H9 (cell line): ENCODE data around the gene BCKDHB. TPM values are rescaled to one million over a fixed set of nuclear protein-coding genes. Genes with fewer than 3 reads are reported as not detected.

Source experiments
- DNase-seq: peaks from one replicate; pipeline ENCODE4 v3.0.0-alpha.2; 2017
- H2AFZ ChIP-seq: one replicate; pipeline ENCODE4 v1.6.1; 2013; ENCODE audit warnings: mild to moderate bottlenecking, low read length, control low read depth, moderate library complexity
- H2AK5ac ChIP-seq: 2 replicates; pipeline ENCODE4 v1.6.1; 2013; ENCODE audit warnings: low read length, control low read depth, mixed read lengths; ENCODE audit not compliant: insufficient read length
- H2BK120ac ChIP-seq: one replicate; pipeline ENCODE4 v1.6.1; 2013; ENCODE audit warnings: low read depth, mild to moderate bottlenecking, low read length, control low read depth, inconsistent platforms; ENCODE audit not compliant: poor library complexity, severe bottlenecking
- H2BK12ac ChIP-seq: 2 replicates; pipeline ENCODE4 v1.6.1; 2013; ENCODE audit warnings: low read length, control low read depth, mixed read lengths, low read depth; ENCODE audit not compliant: insufficient read length
- H2BK15ac ChIP-seq: 2 replicates; pipeline ENCODE4 v1.6.1; 2013; ENCODE audit warnings: low read depth, low read length, control low read depth
- H2BK20ac ChIP-seq: one replicate; pipeline ENCODE4 v1.6.1; 2013; ENCODE audit warnings: low read depth, mild to moderate bottlenecking, low read length, control low read depth, inconsistent platforms; ENCODE audit not compliant: poor library complexity, severe bottlenecking
- H2BK5ac ChIP-seq: 2 replicates; pipeline ENCODE4 v1.6.1; 2013; ENCODE audit warnings: low read length, control low read depth, mixed read lengths; ENCODE audit not compliant: insufficient read length
- H3K14ac ChIP-seq: 2 replicates; pipeline ENCODE4 v1.6.1; 2013; ENCODE audit warnings: low read length, control low read depth; ENCODE audit not compliant: insufficient read depth
- H3K18ac ChIP-seq: 2 replicates; pipeline ENCODE4 v1.6.1; 2013; ENCODE audit warnings: low read depth, mild to moderate bottlenecking, mixed read lengths, low read length, control low read depth; ENCODE audit not compliant: insufficient read length
- H3K23ac ChIP-seq: 2 replicates; pipeline ENCODE4 v1.6.1; 2013; ENCODE audit warnings: low read length, control low read depth, mixed read lengths, low read depth; ENCODE audit not compliant: insufficient read length
- H3K23me2 ChIP-seq: 2 replicates; pipeline ENCODE4 v1.6.1; 2013; ENCODE audit warnings: low read depth, mild to moderate bottlenecking, mixed read lengths, low read length, control low read depth; ENCODE audit not compliant: insufficient read length, poor library complexity, severe bottlenecking
- H3K27ac ChIP-seq: 2 replicates; pipeline ENCODE4 v1.5.1; 2013; ENCODE audit warnings: low read length, control low read depth, mixed read lengths, low read depth; ENCODE audit not compliant: insufficient read length
- H3K27me3 ChIP-seq: 2 replicates; pipeline ENCODE4 v1.6.1; 2013; ENCODE audit warnings: low read length, control low read depth, inconsistent platforms; ENCODE audit not compliant: insufficient read depth
- H3K4ac ChIP-seq: 2 replicates; pipeline ENCODE4 v1.6.1; 2013; ENCODE audit warnings: low read depth, mild to moderate bottlenecking, control low read depth, inconsistent platforms, low read length, moderate library complexity
- H3K4me1 ChIP-seq: 2 replicates; pipeline ENCODE4 v1.6.1; 2013; ENCODE audit warnings: low read length, control low read depth, inconsistent platforms; ENCODE audit not compliant: insufficient read depth
- H3K4me2 ChIP-seq: 2 replicates; pipeline ENCODE4 v1.6.1; 2013; ENCODE audit warnings: low read length, control low read depth, mixed read lengths; ENCODE audit not compliant: insufficient read length, insufficient read depth
- H3K56ac ChIP-seq: 2 replicates; pipeline ENCODE4 v1.6.1; 2013; ENCODE audit warnings: low read depth, mild to moderate bottlenecking, mixed read lengths, low read length, control low read depth; ENCODE audit not compliant: insufficient read length
- H3K79me1 ChIP-seq: 2 replicates; pipeline ENCODE4 v1.6.1; 2013; ENCODE audit warnings: low read depth, mild to moderate bottlenecking, moderate library complexity, low read length, control low read depth, inconsistent platforms; ENCODE audit not compliant: insufficient read depth, poor library complexity, severe bottlenecking
- H3K79me2 ChIP-seq: 2 replicates; pipeline ENCODE4 v1.6.1; 2013; ENCODE audit warnings: low read length, control low read depth, inconsistent platforms; ENCODE audit not compliant: insufficient read depth
- H3K9ac ChIP-seq: 2 replicates; pipeline ENCODE4 v1.6.1; 2013; ENCODE audit warnings: low read length, control low read depth, mixed read lengths; ENCODE audit not compliant: insufficient read length; ENCODE audit errors: extremely low read depth
- H3K9me3 ChIP-seq: one replicate; pipeline ENCODE4 v1.6.1; 2013; ENCODE audit warnings: low read depth, low read length, inconsistent platforms; ENCODE audit not compliant: control insufficient read depth
- H3T11ph ChIP-seq: one replicate; pipeline ENCODE4 v1.6.1; 2013; ENCODE audit warnings: mild to moderate bottlenecking, low read length, control low read depth, inconsistent platforms
- H4K20me1 ChIP-seq: one replicate; pipeline ENCODE4 v1.6.1; 2013; ENCODE audit not compliant: control insufficient read depth, insufficient read length, insufficient read depth
- H4K5ac ChIP-seq: 2 replicates; pipeline ENCODE4 v1.6.1; 2013; ENCODE audit warnings: low read depth, mild to moderate bottlenecking, mixed read lengths, low read length, control low read depth; ENCODE audit not compliant: insufficient read length
- H4K8ac ChIP-seq: replicated peaks from 2 replicates; pipeline ENCODE4 v1.6.1; 2013; ENCODE audit warnings: low read length, control low read depth, mixed read lengths, low read depth; ENCODE audit not compliant: insufficient read length
- H4K91ac ChIP-seq: 2 replicates; pipeline ENCODE4 v1.6.1; 2013; ENCODE audit warnings: low read depth, mild to moderate bottlenecking, moderate library complexity, mixed read lengths, low read length, control low read depth; ENCODE audit not compliant: insufficient read length
- H3K27ac Mint-ChIP-seq, 3 experiments: 2 replicates in 2 of 3; 3 replicates in 1 of 3; pipeline ENCODE4 v1.8.0; 2020 to 2021; ENCODE audit warnings: mixed read lengths in 3 of 3, mild to moderate bottlenecking in 1 of 3, moderate library complexity in 1 of 3
- H3K27me3 Mint-ChIP-seq: 2 replicates; pipeline ENCODE4 v1.8.0; 2021; ENCODE audit warnings: low read depth, mild to moderate bottlenecking, moderate library complexity, mixed read lengths
- H3K36me3 Mint-ChIP-seq, 3 experiments: 2 replicates in 2 of 3; 3 replicates in 1 of 3; pipeline ENCODE4 v1.8.0; 2020 to 2021; ENCODE audit warnings: low read depth in 3 of 3, mixed read lengths in 3 of 3; ENCODE audit not compliant: insufficient read depth in 1 of 3
- H3K4me1 Mint-ChIP-seq, 2 experiments: 2 replicates each; pipeline ENCODE4 v1.8.0; 2020; ENCODE audit warnings: mixed read lengths in 2 of 2
- H3K4me3 Mint-ChIP-seq, 2 experiments: 2 replicates in 1 of 2; 3 replicates in 1 of 2; pipeline ENCODE4 v1.8.0; 2020 to 2021; ENCODE audit warnings: mild to moderate bottlenecking in 2 of 2, mixed read lengths in 2 of 2, moderate library complexity in 1 of 2
- H3K9me3 Mint-ChIP-seq, 2 experiments: 2 replicates in 1 of 2; 3 replicates in 1 of 2; pipeline ENCODE4 v1.8.0; 2020; ENCODE audit warnings: mild to moderate bottlenecking in 2 of 2, mixed read lengths in 2 of 2, moderate library complexity in 1 of 2
- CTCF ChIP-seq: fragments of 200-600 bp; sonication (generic); conservative IDR thresholded peaks from 3 replicates; pipeline ENCODE4 v1.8.0; 2021; ENCODE audit warnings: antibody characterized with exemption, mild to moderate bottlenecking
- total RNA-seq: library from RNA; stranded (reverse); gene quantifications from 2 replicates; pipeline ENCODE4 v1.2.1, GENCODE V29; 2021

Gene BCKDHB
- total RNA-seq, 1 experiment from 2014 or later = 26.6 TPM

GRCh38 chr6:80376411-80376810 is 269.9 kb downstream of the BCKDHB start:
- H3K79me2 ChIP-seq = no peaks in the 10 kb centered on the region
- no peaks in the 10 kb centered on the region for H3K27me3 ChIP-seq
- Mint-ChIP-seq H3K27ac (no peak overlapping the region; a peak in 1 of 7 replicates), H3K4me1 (no peaks in the 10 kb centered on the region), H3K36me3 (no peaks in the 10 kb centered on the region), H3K27me3 (no peaks in the 10 kb centered on the region), H3K4me3 (no peak overlapping the region), H3K9me3 (peaks cover 0 to under 1% of the 10 kb centered on the region in 2 experiments; a peak in 1 of 5 replicates)
- no peak overlapping the region for H3K9ac ChIP-seq
- H2BK5ac ChIP-seq = no peak overlapping the region
- H2AK5ac ChIP-seq = no peak overlapping the region
- no peak overlapping the region for H2BK15ac ChIP-seq
- H4K5ac ChIP-seq = no peak overlapping the region
- H3T11ph ChIP-seq = no peak overlapping the region
- no peak overlapping the region for H3K4me2 ChIP-seq
- H3K27ac ChIP-seq = no peak overlapping the region
- no peaks in the 10 kb centered on the region for H3K9me3 ChIP-seq
- H2BK20ac ChIP-seq = no peak overlapping the region
- H3K18ac ChIP-seq = no peak overlapping the region
- H3K4me1 ChIP-seq = no peaks in the 10 kb centered on the region
- H3K23me2 ChIP-seq = no peaks in the 10 kb centered on the region
- no peak for TF ChIP-seq CTCF
- H2BK120ac ChIP-seq = no peak overlapping the region
- H4K91ac ChIP-seq = no peak overlapping the region
- no peak for DNase-seq
- H3K23ac ChIP-seq = no peak overlapping the region
- H2AFZ ChIP-seq = no peak overlapping the region
- no peak overlapping the region for H4K8ac ChIP-seq
- H4K20me1 ChIP-seq = no peaks in the 10 kb centered on the region
- H3K56ac ChIP-seq = no peak overlapping the region
- no peak overlapping the region for H3K4ac ChIP-seq
- no peaks in the 10 kb centered on the region for H3K79me1 ChIP-seq
- H2BK12ac ChIP-seq = no peak overlapping the region
- no peak overlapping the region for H3K14ac ChIP-seq
